HuH-7 (cell line): ENCODE measurements around the gene PEX10.
"Not testable (repeated sequence)": the region's sequence is repeated elsewhere in the genome, so short reads cannot be mapped to it uniquely, and the experiment has no call there.

Experiments used
- DNase-seq: peaks from one replicate; pipeline ENCODE4 v3.0.0; 2011; ENCODE audit warnings: low spot score

Gene PEX10

GRCh38 chr1:2443277-2444137 is 31.1 kb upstream of the PEX10 start:
- no peak for DNase-seq

GRCh38 chr1:2442661-2443060 is 30.3 kb upstream of the PEX10 start:
- DNase-seq: no peak

- no peak for DNase-seq
Observed at GRCh38 chr1:2441746-2442145, 29.4 kb upstream of the PEX10 start.

- DNase-seq: not testable (repeated sequence)
Observed at GRCh38 chr1:2440346-2440745, 28.0 kb upstream of the PEX10 start.

GRCh38 chr1:2439369-2439768 is 27.0 kb upstream of the PEX10 start:
- no peak for DNase-seq

- no peak for DNase-seq
Observed at GRCh38 chr1:2438641-2439040, 26.3 kb upstream of the PEX10 start.

GRCh38 chr1:2438038-2438437 is 25.7 kb upstream of the PEX10 start:
- no peak for DNase-seq

GRCh38 chr1:2437617-2438016 is 25.3 kb upstream of the PEX10 start:
- no peak for DNase-seq

GRCh38 chr1:2436876-2437275 is 24.5 kb upstream of the PEX10 start:
- no peak for DNase-seq

GRCh38 chr1:2435746-2436355 is 23.5 kb upstream of the PEX10 start:
- DNase-seq: no peak

- DNase-seq: no peak
Observed at GRCh38 chr1:2435091-2435490, 22.7 kb upstream of the PEX10 start.

- DNase-seq: no peak
Observed at GRCh38 chr1:2433936-2434655, 21.7 kb upstream of the PEX10 start.

- no peak for DNase-seq
Observed at GRCh38 chr1:2433196-2433595, 20.8 kb upstream of the PEX10 start.

GRCh38 chr1:2432441-2432844 is 20.1 kb upstream of the PEX10 start:
- DNase-seq: no peak

GRCh38 chr1:2431518-2431917 is 19.2 kb upstream of the PEX10 start:
- no peak for DNase-seq

GRCh38 chr1:2431103-2431502 is 18.7 kb upstream of the PEX10 start:
- no peak for DNase-seq

GRCh38 chr1:2430592-2430973 is 18.2 kb upstream of the PEX10 start:
- DNase-seq: no peak

- no peak for DNase-seq
Observed at GRCh38 chr1:2429780-2430591, 17.6 kb upstream of the PEX10 start.

GRCh38 chr1:2428490-2428889 is 16.1 kb upstream of the PEX10 start:
- DNase-seq: no peak

- DNase-seq: no peak
Observed at GRCh38 chr1:2427976-2428375, 15.6 kb upstream of the PEX10 start.

- no peak for DNase-seq
Observed at GRCh38 chr1:2427051-2427450, 14.7 kb upstream of the PEX10 start.

- DNase-seq: no peak
Observed at GRCh38 chr1:2426540-2426939, 14.2 kb upstream of the PEX10 start.
